HL-60 (cell line): ENCODE results near the gene PLCD1.
A peak's percentile ranks its signal among the peaks of the same experiment; 100 is the strongest.

Source experiments
- GABPA ChIP-seq: IDR thresholded peaks from 2 replicates; pipeline ENCODE4 v1.6.1; 2012; ENCODE audit warnings: low read depth
- POLR2AphosphoS5 ChIP-seq: IDR thresholded peaks from 2 replicates; pipeline ENCODE4 v1.6.1; 2012; ENCODE audit warnings: low read depth
- SPI1 ChIP-seq: IDR thresholded peaks from 2 replicates; pipeline ENCODE4 v1.6.1; 2012; ENCODE audit warnings: low read depth, mild to moderate bottlenecking, borderline replicate concordance
- TF ChIP-seq, protein P1 (sequence below): IDR thresholded peaks from one replicate; pipeline ENCODE4 v1.5.1; 2011; ENCODE audit warnings: low read length, control low read depth, inconsistent platforms; ENCODE audit not compliant: insufficient read depth
- TF ChIP-seq, protein P2 (sequence below): IDR thresholded peaks from 2 replicates; pipeline ENCODE4 v1.6.1; 2012; ENCODE audit warnings: low read depth; ENCODE audit not compliant: insufficient replicate concordance

GRCh38 chr3:37979541-37980461 lies 49.6 kb downstream of the PLCD1 start:
- TF ChIP-seq, protein P1, sequence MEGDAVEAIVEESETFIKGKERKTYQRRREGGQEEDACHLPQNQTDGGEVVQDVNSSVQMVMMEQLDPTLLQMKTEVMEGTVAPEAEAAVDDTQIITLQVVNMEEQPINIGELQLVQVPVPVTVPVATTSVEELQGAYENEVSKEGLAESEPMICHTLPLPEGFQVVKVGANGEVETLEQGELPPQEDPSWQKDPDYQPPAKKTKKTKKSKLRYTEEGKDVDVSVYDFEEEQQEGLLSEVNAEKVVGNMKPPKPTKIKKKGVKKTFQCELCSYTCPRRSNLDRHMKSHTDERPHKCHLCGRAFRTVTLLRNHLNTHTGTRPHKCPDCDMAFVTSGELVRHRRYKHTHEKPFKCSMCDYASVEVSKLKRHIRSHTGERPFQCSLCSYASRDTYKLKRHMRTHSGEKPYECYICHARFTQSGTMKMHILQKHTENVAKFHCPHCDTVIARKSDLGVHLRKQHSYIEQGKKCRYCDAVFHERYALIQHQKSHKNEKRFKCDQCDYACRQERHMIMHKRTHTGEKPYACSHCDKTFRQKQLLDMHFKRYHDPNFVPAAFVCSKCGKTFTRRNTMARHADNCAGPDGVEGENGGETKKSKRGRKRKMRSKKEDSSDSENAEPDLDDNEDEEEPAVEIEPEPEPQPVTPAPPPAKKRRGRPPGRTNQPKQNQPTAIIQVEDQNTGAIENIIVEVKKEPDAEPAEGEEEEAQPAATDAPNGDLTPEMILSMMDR, result no peak
- TF ChIP-seq POLR2AphosphoS5 (no peak), GABPA (peak; percentile 20; the same call in 1 of the 2 replicates), SPI1 (peak; percentile 75)
- TF ChIP-seq, protein P2, sequence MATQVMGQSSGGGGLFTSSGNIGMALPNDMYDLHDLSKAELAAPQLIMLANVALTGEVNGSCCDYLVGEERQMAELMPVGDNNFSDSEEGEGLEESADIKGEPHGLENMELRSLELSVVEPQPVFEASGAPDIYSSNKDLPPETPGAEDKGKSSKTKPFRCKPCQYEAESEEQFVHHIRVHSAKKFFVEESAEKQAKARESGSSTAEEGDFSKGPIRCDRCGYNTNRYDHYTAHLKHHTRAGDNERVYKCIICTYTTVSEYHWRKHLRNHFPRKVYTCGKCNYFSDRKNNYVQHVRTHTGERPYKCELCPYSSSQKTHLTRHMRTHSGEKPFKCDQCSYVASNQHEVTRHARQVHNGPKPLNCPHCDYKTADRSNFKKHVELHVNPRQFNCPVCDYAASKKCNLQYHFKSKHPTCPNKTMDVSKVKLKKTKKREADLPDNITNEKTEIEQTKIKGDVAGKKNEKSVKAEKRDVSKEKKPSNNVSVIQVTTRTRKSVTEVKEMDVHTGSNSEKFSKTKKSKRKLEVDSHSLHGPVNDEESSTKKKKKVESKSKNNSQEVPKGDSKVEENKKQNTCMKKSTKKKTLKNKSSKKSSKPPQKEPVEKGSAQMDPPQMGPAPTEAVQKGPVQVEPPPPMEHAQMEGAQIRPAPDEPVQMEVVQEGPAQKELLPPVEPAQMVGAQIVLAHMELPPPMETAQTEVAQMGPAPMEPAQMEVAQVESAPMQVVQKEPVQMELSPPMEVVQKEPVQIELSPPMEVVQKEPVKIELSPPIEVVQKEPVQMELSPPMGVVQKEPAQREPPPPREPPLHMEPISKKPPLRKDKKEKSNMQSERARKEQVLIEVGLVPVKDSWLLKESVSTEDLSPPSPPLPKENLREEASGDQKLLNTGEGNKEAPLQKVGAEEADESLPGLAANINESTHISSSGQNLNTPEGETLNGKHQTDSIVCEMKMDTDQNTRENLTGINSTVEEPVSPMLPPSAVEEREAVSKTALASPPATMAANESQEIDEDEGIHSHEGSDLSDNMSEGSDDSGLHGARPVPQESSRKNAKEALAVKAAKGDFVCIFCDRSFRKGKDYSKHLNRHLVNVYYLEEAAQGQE, result no peak
